ENCODE results near the gene RGS10.

Gene RGS10

GRCh38 chr10:119550827-119551226, 8.3 kb upstream of the RGS10 start:
- Histone ChIP-seq H4K20me1 (ENCODE audit: insufficient read depth, low read length, poor library complexity, severe bottlenecking) (no peaks in the 10 kb centered on the region), H3K9me2 (replicated peaks; ENCODE audit: low read depth, low read length) (no peaks in the 10 kb centered on the region), H3K79me2 (ENCODE audit: insufficient read depth, low read length) (no peaks in the 10 kb centered on the region), H2AFZ (ENCODE audit: low read length) (no peak overlapping the region), H3K4me3 (ENCODE audit: low read length, poor library complexity, severe bottlenecking) (no peak overlapping the region), H3K9ac (ENCODE audit: low read depth, low read length, poor library complexity, severe bottlenecking) (no peak overlapping the region), H3K36me3 (ENCODE audit: insufficient read depth, low read length) (no peaks in the 10 kb centered on the region), H3K4me2 (ENCODE audit: low read depth, low read length, poor library complexity, severe bottlenecking) (no peak overlapping the region), H3K9me3 (ENCODE audit: insufficient read depth, low read depth, low read length) (no peaks in the 10 kb centered on the region), H3F3A (ENCODE audit: low read depth) (no peaks in the 10 kb centered on the region), H3K27me3 (ENCODE audit: insufficient read depth, low read length, poor library complexity, severe bottlenecking) (no peaks in the 10 kb centered on the region), H3K4me1 (ENCODE audit: insufficient read depth, low read length, poor library complexity, severe bottlenecking) (no peaks in the 10 kb centered on the region)
- TF ChIP-seq EZH2phosphoT487 (IDR thresholded peaks at IDR 0.05; ENCODE audit: borderline replicate concordance) (no peak), CTCF (conservative IDR thresholded peaks at IDR 0.05; ENCODE audit: low read length) (no peak)

- no peaks in the 10 kb centered on the region for H3F3A ChIP-seq (ENCODE audit: low read depth)
- H3K36me3 ChIP-seq (ENCODE audit: insufficient read depth, low read length) = no peaks in the 10 kb centered on the region
- no peaks in the 10 kb centered on the region for H3K27me3 ChIP-seq (ENCODE audit: insufficient read depth, low read length, poor library complexity, severe bottlenecking)
- TF ChIP-seq CTCF (conservative IDR thresholded peaks at IDR 0.05; ENCODE audit: low read length) = no peak
- TF ChIP-seq EZH2phosphoT487 (IDR thresholded peaks at IDR 0.05; ENCODE audit: borderline replicate concordance) = no peak
- no peaks in the 10 kb centered on the region for H3K79me2 ChIP-seq (ENCODE audit: insufficient read depth, low read length)
- H3K9ac ChIP-seq (ENCODE audit: low read depth, low read length, poor library complexity, severe bottlenecking) = no peak overlapping the region
- H3K9me3 ChIP-seq (ENCODE audit: insufficient read depth, low read depth, low read length) = no peaks in the 10 kb centered on the region
- no peak overlapping the region for H2AFZ ChIP-seq (ENCODE audit: low read length)
- no peak overlapping the region for H3K4me2 ChIP-seq (ENCODE audit: low read depth, low read length, poor library complexity, severe bottlenecking)
- H3K9me2 ChIP-seq (replicated peaks; ENCODE audit: low read depth, low read length) = no peaks in the 10 kb centered on the region
- no peaks in the 10 kb centered on the region for H3K4me1 ChIP-seq (ENCODE audit: insufficient read depth, low read length, poor library complexity, severe bottlenecking)
- H4K20me1 ChIP-seq (ENCODE audit: insufficient read depth, low read length, poor library complexity, severe bottlenecking) = no peaks in the 10 kb centered on the region
- H3K4me3 ChIP-seq (ENCODE audit: low read length, poor library complexity, severe bottlenecking) = no peak overlapping the region
Measured at GRCh38 chr10:119549247-119549999, 6.9 kb upstream of the RGS10 start.

GRCh38 chr10:119546009-119546408, 3.5 kb upstream of the RGS10 start:
- H2AFZ ChIP-seq (ENCODE audit: low read length) = no peak overlapping the region
- peaks cover 18% of the 10 kb centered on the region for H3K4me1 ChIP-seq (ENCODE audit: insufficient read depth, low read length, poor library complexity, severe bottlenecking)
- no peak overlapping the region for H3K4me3 ChIP-seq (ENCODE audit: low read length, poor library complexity, severe bottlenecking)
- no peaks in the 10 kb centered on the region for H3K9me3 ChIP-seq (ENCODE audit: insufficient read depth, low read depth, low read length)
- TF ChIP-seq CTCF (conservative IDR thresholded peaks at IDR 0.05; ENCODE audit: low read length) (no peak), EZH2phosphoT487 (IDR thresholded peaks at IDR 0.05; ENCODE audit: borderline replicate concordance) (no peak)
- H3K9me2 ChIP-seq (replicated peaks; ENCODE audit: low read depth, low read length) = no peaks in the 10 kb centered on the region
- H3K9ac ChIP-seq (ENCODE audit: low read depth, low read length, poor library complexity, severe bottlenecking) = no peak overlapping the region
- no peaks in the 10 kb centered on the region for H3K36me3 ChIP-seq (ENCODE audit: insufficient read depth, low read length)
- no peaks in the 10 kb centered on the region for H3K27me3 ChIP-seq (ENCODE audit: insufficient read depth, low read length, poor library complexity, severe bottlenecking)
- H3K4me2 ChIP-seq (ENCODE audit: low read depth, low read length, poor library complexity, severe bottlenecking) = no peak overlapping the region
- H3F3A ChIP-seq (ENCODE audit: low read depth) = no peaks in the 10 kb centered on the region
- peaks cover 7% of the 10 kb centered on the region for H4K20me1 ChIP-seq (ENCODE audit: insufficient read depth, low read length, poor library complexity, severe bottlenecking)
- peaks cover 10% of the 10 kb centered on the region for H3K79me2 ChIP-seq (ENCODE audit: insufficient read depth, low read length)
